Ovary (tissue), 3 donors: Measurements from ENCODE around the gene DHX57.

Experiments
- CTCF ChIP-seq, 3 donors: fragments of 450-650 bp in 2 of 3; fragments of 200-600 bp in 1 of 3; IDR thresholded peaks; one replicate each; pipeline versions ENCODE4 v1.5.1 to v1.8.0; 2016 to 2022; ENCODE audit warnings: antibody characterized with exemption in 3 of 3, mild to moderate bottlenecking in 1 of 3
- EP300 ChIP-seq: sonication (generic); formaldehyde crosslinking; IDR thresholded peaks from one replicate; pipeline ENCODE4 v1.6.1; 2017; ENCODE audit warnings: antibody characterized with exemption
- POLR2A ChIP-seq: fragments of 450-650 bp; IDR thresholded peaks from one replicate; pipeline ENCODE4 v1.6.1; 2017; ENCODE audit warnings: antibody characterized with exemption, mild to moderate bottlenecking, moderate library complexity
- donor health status: DM: no; HTN: no; CAD: no.

DNA sequence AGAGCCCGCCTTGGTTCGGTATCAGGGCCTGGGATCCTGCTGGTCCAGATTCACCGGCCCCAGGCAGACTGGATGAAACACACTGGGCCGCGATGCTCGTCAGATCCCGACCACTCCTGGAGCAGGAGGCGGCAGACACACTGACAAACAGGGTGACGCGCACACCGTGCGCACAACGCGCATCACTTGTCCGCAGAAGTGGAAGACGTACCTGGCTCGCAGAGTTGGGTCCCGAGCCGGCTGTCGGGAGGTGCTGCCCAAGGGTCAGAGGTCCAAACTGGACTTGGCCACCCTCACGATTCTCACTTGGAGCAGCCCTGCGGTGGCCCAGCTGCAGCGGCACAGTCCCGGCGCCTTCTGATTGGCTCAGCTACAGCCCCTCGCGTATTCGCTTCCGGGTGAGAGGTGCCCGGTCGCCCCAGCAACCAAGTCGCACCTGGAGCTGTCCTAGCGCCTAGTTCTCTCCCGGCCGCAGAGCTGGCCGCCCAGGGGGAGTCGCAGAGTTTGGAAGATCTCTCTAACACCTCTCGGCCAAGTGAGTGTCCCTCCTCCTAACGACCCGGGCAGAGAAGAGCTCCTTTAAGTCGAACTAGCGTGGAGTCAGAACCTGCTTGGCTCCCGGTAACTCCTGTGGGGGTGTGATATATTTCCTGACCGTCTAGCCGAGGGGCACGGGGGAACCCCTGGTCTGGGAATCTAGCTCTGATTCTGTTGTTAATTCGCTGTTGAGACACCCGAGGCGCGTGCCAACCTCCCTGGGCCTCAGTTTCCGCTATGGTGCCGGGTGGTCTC is at the start of gene DHX57, which contains the start of gene MORN2:
- no peak for TF ChIP-seq CTCF (IDR thresholded peaks at IDR 0.05)
- TF ChIP-seq POLR2A: no peak
- TF ChIP-seq EP300: no peak
